Duodenal mucosa (tissue), 2 donors: ENCODE data around the gene GRIPAP1.

Experiments used
- H3K27ac ChIP-seq: one replicate; pipeline ENCODE4 v1.7.0; 2013; ENCODE audit warnings: low read depth, low read length
- H3K27me3 ChIP-seq, 2 donors: one replicate each; pipeline ENCODE4 v1.7.0; 2013; ENCODE audit warnings: low read length in 2 of 2, control low read depth in 1 of 2; ENCODE audit not compliant: insufficient read depth in 2 of 2, control insufficient read depth in 1 of 2
- H3K36me3 ChIP-seq, 2 donors: one replicate each; pipeline ENCODE4 v1.7.0; 2013; ENCODE audit warnings: low read length in 2 of 2, control low read depth in 1 of 2; ENCODE audit not compliant: insufficient read depth in 2 of 2, control insufficient read depth in 1 of 2
- H3K4me1 ChIP-seq, 2 donors: one replicate each; pipeline ENCODE4 v1.7.0; 2013; ENCODE audit warnings: low read length in 2 of 2, control low read depth in 1 of 2; ENCODE audit not compliant: insufficient read depth in 2 of 2, control insufficient read depth in 1 of 2
- H3K4me3 ChIP-seq, 2 donors: one replicate each; pipeline ENCODE4 v1.7.0; 2013; ENCODE audit warnings: low read length in 2 of 2, low read depth in 1 of 2
- H3K9ac ChIP-seq, 2 donors: one replicate each; pipeline ENCODE4 v1.7.0; 2013; ENCODE audit warnings: low read length in 2 of 2, low read depth in 1 of 2
- H3K9me3 ChIP-seq, 2 donors: one replicate each; pipeline ENCODE4 v1.7.0; 2013; ENCODE audit warnings: low read length in 2 of 2, control low read depth in 1 of 2; ENCODE audit not compliant: control insufficient read depth in 1 of 2

GRIPAP1 gene

DNA sequence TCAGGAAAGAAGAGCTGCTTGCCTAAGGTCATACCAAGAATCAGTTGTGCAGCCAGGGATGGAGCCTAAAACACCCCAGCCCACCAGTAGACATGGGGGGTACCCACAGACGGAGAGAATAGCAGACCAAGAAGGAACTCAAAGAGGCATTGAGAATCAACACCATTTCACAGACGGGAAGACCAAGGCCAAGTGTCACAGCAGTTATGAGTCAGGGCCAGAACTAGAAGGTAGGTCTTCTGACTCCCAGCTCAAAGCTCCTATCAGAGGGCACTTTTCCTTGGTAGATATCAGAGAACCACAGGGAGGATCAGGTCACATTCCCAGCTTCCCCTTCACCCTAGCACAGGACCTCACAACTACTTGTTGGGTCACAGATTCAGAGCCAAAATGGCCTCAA lies 59.2 kb downstream of the GRIPAP1 start:
- Histone ChIP-seq H3K4me1 (peaks cover 36 to 46% of the 10 kb centered on the region in 2 donors), H3K27me3 (no peaks in the 10 kb centered on the region), H3K36me3 (peaks cover 0 to 16% of the 10 kb centered on the region in 2 donors), H3K4me3 (no peak overlapping the region), H3K9ac (no peak overlapping the region), H3K9me3 (no peaks in the 10 kb centered on the region), H3K27ac (no peak overlapping the region)

DNA sequence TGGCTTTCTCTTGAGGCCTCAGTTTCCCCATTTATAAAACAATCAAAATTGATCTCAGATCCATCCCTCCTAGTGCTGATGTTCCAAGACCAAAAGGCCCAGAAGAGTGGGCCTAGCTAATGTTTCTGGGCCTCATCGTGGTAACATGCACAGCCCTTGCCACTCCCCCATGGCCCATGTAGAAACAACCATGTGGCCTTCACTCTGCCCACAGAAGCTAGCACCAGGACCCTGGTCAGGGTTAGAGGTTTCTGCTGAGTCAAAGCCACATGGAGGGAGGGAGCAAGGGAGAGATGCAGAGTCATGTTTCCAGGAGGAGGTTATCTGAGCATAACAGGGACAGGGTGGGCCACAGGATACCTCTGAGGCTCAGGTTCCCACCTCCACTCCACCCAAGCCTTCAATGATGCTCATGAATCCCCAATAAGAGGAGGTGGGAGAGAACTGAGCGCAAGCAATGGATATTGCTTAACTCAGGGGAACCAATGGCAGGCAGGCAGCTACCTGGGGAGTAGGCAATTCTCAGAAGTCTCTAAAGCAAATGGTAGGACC lies 61.6 kb downstream of the GRIPAP1 start:
- H3K4me3 ChIP-seq, result peak overlapping the region; percentile 3 to 16
- H3K27me3 ChIP-seq, result no peaks in the 10 kb centered on the region
- no peak overlapping the region for H3K27ac ChIP-seq
- H3K36me3 ChIP-seq, result peaks cover 0 to 21% of the 10 kb centered on the region in 2 donors
- H3K9ac ChIP-seq, result peak overlapping the region in 1 of 2 donors; percentile 35
- no peaks in the 10 kb centered on the region for H3K9me3 ChIP-seq
- H3K4me1 ChIP-seq, result peaks cover 51 to 60% of the 10 kb centered on the region in 2 donors

GRCh38 chrX:48939524-48940228 lies 62.4 kb downstream of the GRIPAP1 start:
- Histone ChIP-seq H3K9ac (peak overlapping the region; percentile 12 to 48), H3K27me3 (no peaks in the 10 kb centered on the region), H3K9me3 (no peaks in the 10 kb centered on the region), H3K27ac (peak overlapping the region; percentile 44), H3K36me3 (peaks cover under 1 to 26% of the 10 kb centered on the region in 2 donors), H3K4me3 (peak overlapping the region in 1 of 2 donors; percentile 22), H3K4me1 (peaks cover 51 to 60% of the 10 kb centered on the region in 2 donors)

GRCh38 chrX:48938721-48939425 lies 63.2 kb downstream of the GRIPAP1 start:
- peak overlapping the region; percentile 12 to 48 for H3K9ac ChIP-seq
- H3K4me3 ChIP-seq, result peak overlapping the region in 1 of 2 donors; percentile 22
- H3K9me3 ChIP-seq, result no peaks in the 10 kb centered on the region
- peaks cover 49 to 60% of the 10 kb centered on the region in 2 donors for H3K4me1 ChIP-seq
- H3K27ac ChIP-seq, result peak overlapping the region; percentile 14
- peaks cover 6 to 34% of the 10 kb centered on the region in 2 donors for H3K36me3 ChIP-seq
- H3K27me3 ChIP-seq, result no peaks in the 10 kb centered on the region

DNA sequence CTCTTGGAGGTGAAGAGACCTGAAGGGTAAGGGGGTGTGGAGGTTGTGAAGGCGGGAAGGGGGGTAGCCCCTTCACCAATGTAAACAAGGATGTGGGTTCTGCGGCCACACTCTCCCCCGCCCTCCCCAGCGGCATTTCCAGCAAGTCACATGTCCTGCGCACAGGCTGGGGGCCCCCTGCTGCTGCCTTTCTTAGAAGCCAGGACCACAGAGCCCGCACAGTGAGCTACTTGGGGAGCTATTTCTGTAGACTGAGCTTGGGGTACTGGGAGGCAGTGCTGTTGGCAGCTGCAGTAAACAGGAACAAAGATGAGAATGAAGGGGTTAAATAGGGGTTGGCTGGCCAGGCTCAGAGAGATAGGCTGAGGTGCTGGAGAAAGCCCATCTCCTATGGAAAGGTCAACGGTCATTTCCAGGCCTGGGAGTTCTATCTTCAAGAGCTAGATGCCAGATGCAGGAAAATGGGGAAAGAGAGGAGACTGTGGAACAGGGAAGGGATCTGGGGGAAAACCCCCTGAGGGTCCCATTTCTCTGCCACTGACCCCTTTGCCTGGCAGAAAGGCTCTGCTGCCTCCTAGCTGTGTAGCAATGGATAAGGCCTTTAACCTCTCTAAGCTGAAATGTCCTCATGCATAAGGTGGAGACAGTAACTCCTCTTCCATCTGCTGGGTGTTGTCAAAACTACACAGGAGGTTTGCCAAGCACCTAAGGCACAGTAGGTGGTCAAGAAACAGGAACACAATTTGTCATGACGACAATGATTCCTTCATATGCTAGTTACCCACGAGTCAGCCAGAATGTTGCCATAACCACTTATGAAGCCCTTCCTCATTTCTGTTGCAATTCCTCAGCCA lies 64.8 kb downstream of the GRIPAP1 start:
- Histone ChIP-seq H3K27ac (peak overlapping the region; percentile 42), H3K9ac (peak overlapping the region in 1 of 2 donors; percentile 18), H3K36me3 (peaks cover 6 to 29% of the 10 kb centered on the region in 2 donors), H3K4me1 (peaks cover 49 to 51% of the 10 kb centered on the region in 2 donors), H3K27me3 (no peaks in the 10 kb centered on the region), H3K4me3 (peak overlapping the region in 1 of 2 donors; percentile 30), H3K9me3 (no peaks in the 10 kb centered on the region)

GRCh38 chrX:48936429-48937053 lies 65.5 kb downstream of the GRIPAP1 start:
- Histone ChIP-seq H3K27me3 (no peaks in the 10 kb centered on the region), H3K27ac (no peak overlapping the region), H3K36me3 (peaks cover 6 to 29% of the 10 kb centered on the region in 2 donors), H3K9me3 (no peaks in the 10 kb centered on the region), H3K9ac (peak overlapping the region in 1 of 2 donors; percentile 25), H3K4me1 (peaks cover 42 to 43% of the 10 kb centered on the region in 2 donors), H3K4me3 (no peak overlapping the region)

DNA sequence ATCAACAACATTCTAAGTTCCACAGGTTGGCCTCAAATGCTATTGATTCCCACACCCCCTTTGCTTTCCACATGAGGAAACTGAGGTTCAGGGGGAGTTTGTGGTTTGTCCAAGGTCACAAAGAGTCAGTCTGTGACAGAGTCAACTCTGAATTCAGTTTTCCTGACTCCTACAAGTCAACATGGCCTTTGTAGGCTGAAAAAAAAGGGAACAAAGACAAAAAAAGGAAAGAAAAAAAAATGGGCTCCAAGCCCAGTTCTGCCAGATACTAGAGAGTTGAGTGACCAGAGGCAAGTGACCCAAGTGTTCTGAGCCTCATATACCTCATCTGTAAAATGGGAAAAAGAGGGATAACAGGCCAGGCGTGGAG lies 66.8 kb downstream of the GRIPAP1 start:
- H3K4me1 ChIP-seq, result peaks cover 30 to 33% of the 10 kb centered on the region in 2 donors
- H3K27ac ChIP-seq, result no peak overlapping the region
- peaks cover 6 to 30% of the 10 kb centered on the region in 2 donors for H3K36me3 ChIP-seq
- H3K9ac ChIP-seq, result no peak overlapping the region
- no peaks in the 10 kb centered on the region for H3K9me3 ChIP-seq
- no peaks in the 10 kb centered on the region for H3K27me3 ChIP-seq
- H3K4me3 ChIP-seq, result no peak overlapping the region

GRCh38 chrX:48934581-48935300 lies 67.3 kb downstream of the GRIPAP1 start:
- Histone ChIP-seq H3K9ac (no peak overlapping the region), H3K27ac (no peak overlapping the region), H3K36me3 (peaks cover 6 to 25% of the 10 kb centered on the region in 2 donors), H3K27me3 (no peaks in the 10 kb centered on the region), H3K4me3 (no peak overlapping the region), H3K4me1 (peaks cover 25 to 28% of the 10 kb centered on the region in 2 donors), H3K9me3 (no peaks in the 10 kb centered on the region)

- H3K4me3 ChIP-seq, result no peak overlapping the region
- H3K4me1 ChIP-seq, result peaks cover 15 to 20% of the 10 kb centered on the region in 2 donors
- H3K36me3 ChIP-seq, result peaks cover 6 to 23% of the 10 kb centered on the region in 2 donors
- no peaks in the 10 kb centered on the region for H3K9me3 ChIP-seq
- no peak overlapping the region for H3K27ac ChIP-seq
- no peaks in the 10 kb centered on the region for H3K27me3 ChIP-seq
- no peak overlapping the region for H3K9ac ChIP-seq
These were observed 68.3 kb downstream of the GRIPAP1 start for GRCh38 chrX:48933757-48934156.
